HG03064 (cell line): Measurements from ENCODE around the gene TRIM49D1.
"Not testable (repeated sequence)": the region's sequence is repeated elsewhere in the genome, so short reads cannot be mapped to it uniquely, and the experiment has no call there.

Experiments used
- ATAC-seq: cut with Tn5 transposase; IDR thresholded peaks from one replicate; pipeline ENCODE4 v1.9.1; 2021; ENCODE audit warnings: low read depth; ENCODE audit not compliant: unreplicated experiment

The TRIM49D1 gene

DNA sequence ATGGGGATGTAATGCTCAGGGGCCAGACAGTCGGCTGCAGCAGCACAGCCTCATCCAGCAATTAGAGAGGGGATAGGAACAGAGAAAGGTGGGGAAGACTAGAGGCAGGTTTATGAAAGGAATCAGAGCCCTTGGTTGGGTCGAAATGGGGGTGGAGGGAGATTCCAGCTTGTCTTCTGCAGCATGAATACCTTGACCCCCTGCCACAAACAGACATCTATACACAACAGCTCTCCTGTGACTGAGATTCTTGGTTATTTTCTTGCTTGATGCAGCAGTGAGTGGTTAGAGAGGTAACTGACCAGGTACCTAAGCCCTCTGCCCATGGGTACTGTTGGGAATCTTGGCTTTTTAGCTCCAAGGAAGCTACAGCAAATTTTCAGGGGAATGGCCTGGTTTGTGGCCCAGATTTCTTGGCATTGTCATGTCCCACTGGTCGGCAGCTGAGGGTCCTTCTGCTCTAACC lies at the start of gene TRIM49D1:
Gene TRIM49D1 (minus strand): TSS at position 51 of the 466 bp plus-strand sequence. CDS start 4,535 bp downstream, outside the sequence.
- no peak for ATAC-seq

- ATAC-seq, result not testable (repeated sequence)
Measured at GRCh38 chr11:89965737-89966136, 43.7 kb upstream of the TRIM49D1 start, which contains the start of gene TRIM64. Gene TRIM64, plus strand, starts transcription at chr11:89966037. Its CDS starts 2,467 bp downstream, at chr11:89968504.

GRCh38 chr11:89960833-89961232 lies 38.8 kb upstream of the TRIM49D1 start:
- not testable (repeated sequence) for ATAC-seq

DNA sequence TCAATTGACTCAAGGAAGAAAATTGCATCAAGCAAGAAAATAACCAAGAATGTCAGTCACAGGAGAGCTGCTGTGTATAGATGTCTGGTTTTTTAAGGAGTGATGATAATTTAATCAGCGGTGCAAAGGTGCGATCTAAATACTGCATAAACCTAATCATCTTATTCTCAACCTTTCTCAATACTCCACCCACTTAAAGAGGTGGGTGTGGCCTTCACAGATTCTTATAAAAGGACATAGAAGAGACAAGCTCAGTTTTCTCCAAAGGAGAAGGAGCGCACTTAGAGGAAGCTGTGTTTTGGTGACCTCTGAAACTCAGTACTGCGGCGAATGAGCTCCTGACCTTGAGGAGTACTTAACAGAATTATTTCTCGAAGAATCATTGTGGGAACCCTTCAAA lies 1.7 kb upstream of the TRIM49D1 start, which contains the start of gene TRIM49D2:
Gene TRIM49D2 (plus strand): TSS at position 301 of the 400 bp plus-strand sequence. CDS start 2,698 bp downstream, outside the sequence.
- ATAC-seq, result not testable (repeated sequence)

- ATAC-seq, result not testable (repeated sequence)
Measured at GRCh38 chr11:89900809-89901208, 21.2 kb downstream of the TRIM49D1 start.

- not testable (repeated sequence) for ATAC-seq
Measured at GRCh38 chr11:89893245-89893644, 28.8 kb downstream of the TRIM49D1 start.

DNA sequence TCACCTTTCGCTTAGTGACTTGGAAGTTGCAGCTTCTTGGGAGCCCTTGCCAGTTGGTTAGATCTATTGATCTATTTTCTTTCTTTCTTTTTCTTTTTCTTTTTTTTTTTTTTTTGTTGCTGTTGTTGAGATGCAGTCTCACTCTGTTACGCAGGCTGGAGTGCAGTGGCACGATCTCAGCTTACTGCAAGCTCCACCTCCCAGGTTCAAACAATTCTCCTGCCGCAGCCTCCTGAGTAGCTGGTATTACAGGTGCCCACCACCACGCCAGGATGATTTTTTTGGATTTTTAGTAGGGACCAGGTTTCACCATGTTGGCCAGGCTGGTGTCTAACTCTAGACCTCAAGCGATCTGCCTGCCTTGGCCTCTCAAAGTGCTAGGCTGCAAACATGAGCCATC lies 44.5 kb downstream of the TRIM49D1 start:
- not testable (repeated sequence) for ATAC-seq

DNA sequence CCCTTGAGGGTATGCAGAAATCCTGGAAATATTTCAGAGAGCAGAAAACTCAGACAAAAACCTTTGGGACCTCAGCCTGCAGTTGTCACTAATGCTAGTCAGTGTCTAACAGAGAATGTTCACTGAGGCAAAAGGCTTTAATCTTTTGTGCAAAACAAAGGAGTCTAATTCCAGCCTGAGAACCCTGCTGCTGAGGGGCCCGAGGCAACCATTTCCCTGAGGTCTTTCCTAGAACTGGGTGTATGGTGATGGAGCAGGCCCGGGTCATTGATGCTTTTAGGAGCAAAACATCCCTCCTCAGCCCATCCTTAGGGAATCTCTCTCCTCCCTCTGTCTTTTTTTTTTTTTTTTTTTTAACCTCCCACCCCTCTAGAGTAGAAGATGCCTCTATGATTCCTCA lies 49.5 kb downstream of the TRIM49D1 start:
- not testable (repeated sequence) for ATAC-seq

- ATAC-seq, result not testable (repeated sequence)
Measured at GRCh38 chr11:89865223-89865622, 56.8 kb downstream of the TRIM49D1 start.

GRCh38 chr11:89863906-89864704 lies 57.9 kb downstream of the TRIM49D1 start:
- ATAC-seq, result not testable (repeated sequence)
